ENCODE measurements around the gene ASB16. TPM values are rescaled to one million over a fixed set of nuclear protein-coding genes. Genes with fewer than 3 reads are reported as not detected.
A peak's percentile ranks its signal among the peaks of the same experiment; 100 is the strongest.
"Not testable (repeated sequence)": the region's sequence is repeated elsewhere in the genome, so short reads cannot be mapped to it uniquely, and the experiment has no call there.

Gene ASB16
- total RNA-seq, 1 donor: not detected

DNA sequence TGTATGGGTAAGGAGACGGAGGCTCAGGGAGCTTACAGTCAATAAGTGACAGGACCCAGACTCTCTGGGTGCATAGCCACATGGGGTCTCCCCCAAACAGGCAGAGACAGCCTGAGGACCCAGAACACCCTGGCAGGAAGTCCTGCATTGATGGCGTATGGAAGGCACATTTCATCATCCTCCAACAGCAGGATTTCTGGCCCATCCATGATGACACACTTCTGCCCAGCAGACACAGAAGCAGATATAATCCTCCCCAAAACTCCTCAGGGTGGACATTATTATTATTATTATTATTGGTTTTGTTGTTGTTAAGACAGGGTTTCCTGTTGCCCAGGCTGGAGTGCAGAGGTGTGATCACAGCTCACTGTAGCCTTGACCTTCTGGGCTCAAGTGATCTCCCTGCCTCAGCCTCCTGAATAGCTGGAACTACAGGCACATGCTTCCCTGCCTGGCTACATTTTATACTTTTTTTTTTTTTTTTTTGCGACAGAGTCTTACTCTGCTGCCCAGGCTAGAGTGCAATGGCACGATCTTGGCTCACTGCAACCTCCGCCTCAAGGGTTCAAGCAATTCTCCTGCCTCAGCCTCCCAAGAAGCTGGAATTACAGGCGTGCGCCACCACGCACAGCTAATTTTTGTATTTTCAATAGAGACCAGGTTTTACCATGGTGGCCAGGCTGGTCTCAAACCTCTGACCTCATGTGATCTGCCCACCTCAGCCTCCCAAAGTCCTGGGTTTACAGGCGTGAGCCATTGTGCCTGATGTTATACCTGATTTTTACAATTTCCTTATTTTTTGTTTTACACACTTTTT lies 35.5 kb upstream of the ASB16 start:
- Histone ChIP-seq H3K79me2 (ENCODE audit: insufficient read depth, low read length) (no peaks in the 10 kb centered on the region), H3K36me3 (ENCODE audit: insufficient read depth, low read length) (no peaks in the 10 kb centered on the region), H4K20me1 (ENCODE audit: insufficient read depth, low read length) (no peaks in the 10 kb centered on the region), H3K27me3 (ENCODE audit: insufficient read depth, low read length) (no peaks in the 10 kb centered on the region), H3K4me3 (ENCODE audit: insufficient read depth, low read length) (no peak overlapping the region), H3K27ac (ENCODE audit: low read depth, low read length) (no peak overlapping the region), H3K9me3 (ENCODE audit: low read depth, low read length) (no peaks in the 10 kb centered on the region), H3K4me1 (ENCODE audit: insufficient read depth, low read length) (peaks cover 14% of the 10 kb centered on the region), H2AFZ (ENCODE audit: low read length) (no peak overlapping the region), H3K4me2 (ENCODE audit: insufficient read depth, low read length) (no peak overlapping the region)
- TF ChIP-seq, protein P1, sequence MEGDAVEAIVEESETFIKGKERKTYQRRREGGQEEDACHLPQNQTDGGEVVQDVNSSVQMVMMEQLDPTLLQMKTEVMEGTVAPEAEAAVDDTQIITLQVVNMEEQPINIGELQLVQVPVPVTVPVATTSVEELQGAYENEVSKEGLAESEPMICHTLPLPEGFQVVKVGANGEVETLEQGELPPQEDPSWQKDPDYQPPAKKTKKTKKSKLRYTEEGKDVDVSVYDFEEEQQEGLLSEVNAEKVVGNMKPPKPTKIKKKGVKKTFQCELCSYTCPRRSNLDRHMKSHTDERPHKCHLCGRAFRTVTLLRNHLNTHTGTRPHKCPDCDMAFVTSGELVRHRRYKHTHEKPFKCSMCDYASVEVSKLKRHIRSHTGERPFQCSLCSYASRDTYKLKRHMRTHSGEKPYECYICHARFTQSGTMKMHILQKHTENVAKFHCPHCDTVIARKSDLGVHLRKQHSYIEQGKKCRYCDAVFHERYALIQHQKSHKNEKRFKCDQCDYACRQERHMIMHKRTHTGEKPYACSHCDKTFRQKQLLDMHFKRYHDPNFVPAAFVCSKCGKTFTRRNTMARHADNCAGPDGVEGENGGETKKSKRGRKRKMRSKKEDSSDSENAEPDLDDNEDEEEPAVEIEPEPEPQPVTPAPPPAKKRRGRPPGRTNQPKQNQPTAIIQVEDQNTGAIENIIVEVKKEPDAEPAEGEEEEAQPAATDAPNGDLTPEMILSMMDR (IDR thresholded peaks at IDR 0.05; ENCODE audit: extremely low read depth, low read depth, low read length): no peak
- DNase-seq (ENCODE audit: insufficient read length, low spot score, missing footprints): peak; percentile 21

DNA sequence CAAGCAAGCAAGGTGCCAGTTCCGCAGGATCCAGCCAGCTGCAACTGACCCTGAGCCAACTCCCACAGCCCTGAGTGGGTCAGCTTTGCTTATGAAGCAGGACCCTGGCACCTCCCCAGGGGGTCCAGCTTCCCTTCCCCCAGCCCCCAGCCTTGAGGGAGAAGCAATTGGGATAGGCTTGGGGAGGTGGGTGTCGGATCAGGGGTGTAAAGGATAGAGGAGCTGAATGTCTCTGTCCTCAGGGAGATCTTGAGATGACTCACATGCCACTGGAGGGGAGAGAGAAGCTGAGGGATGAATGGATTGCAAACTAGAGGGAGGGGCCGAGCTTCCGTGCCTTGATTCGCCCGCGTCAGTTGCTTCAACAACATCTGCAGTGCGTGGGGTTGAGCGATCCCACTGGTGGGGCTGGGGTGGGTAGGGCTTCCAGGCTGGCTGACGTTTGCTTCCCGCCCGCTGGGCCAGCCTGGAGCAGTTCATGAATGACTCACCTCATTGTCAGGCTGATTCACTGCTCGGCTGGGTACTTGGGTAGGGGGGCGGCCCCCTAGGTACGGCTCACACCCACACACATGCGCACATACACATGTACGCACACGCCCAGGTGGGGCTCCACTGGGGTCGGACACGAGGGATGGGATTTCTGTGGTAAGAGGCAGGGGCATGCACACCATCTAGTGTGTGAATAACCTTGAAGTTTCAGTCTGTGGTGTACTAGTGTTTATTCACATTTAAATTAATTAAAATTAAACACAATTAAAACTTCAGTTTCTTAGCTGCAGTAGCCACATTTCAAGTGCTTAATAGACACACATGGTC lies 32.4 kb upstream of the ASB16 start:
- Histone ChIP-seq H3K27me3 (ENCODE audit: insufficient read depth, low read length) (no peaks in the 10 kb centered on the region), H4K20me1 (ENCODE audit: insufficient read depth, low read length) (no peaks in the 10 kb centered on the region), H3K27ac (ENCODE audit: low read depth, low read length) (peak overlapping the region; percentile 90), H3K9me3 (ENCODE audit: low read depth, low read length) (no peaks in the 10 kb centered on the region), H3K4me3 (ENCODE audit: insufficient read depth, low read length) (peak overlapping the region; percentile 62), H3K79me2 (ENCODE audit: insufficient read depth, low read length) (peaks cover 10% of the 10 kb centered on the region), H3K4me2 (ENCODE audit: insufficient read depth, low read length) (peak overlapping the region; percentile 88), H3K4me1 (ENCODE audit: insufficient read depth, low read length) (peaks cover 18% of the 10 kb centered on the region), H2AFZ (ENCODE audit: low read length) (peak overlapping the region; percentile 86), H3K36me3 (ENCODE audit: insufficient read depth, low read length) (no peaks in the 10 kb centered on the region)
- TF ChIP-seq, protein P1 (IDR thresholded peaks at IDR 0.05; ENCODE audit: extremely low read depth, low read depth, low read length): no peak
- DNase-seq (ENCODE audit: insufficient read length, low spot score, missing footprints): peak; percentile 99

DNA sequence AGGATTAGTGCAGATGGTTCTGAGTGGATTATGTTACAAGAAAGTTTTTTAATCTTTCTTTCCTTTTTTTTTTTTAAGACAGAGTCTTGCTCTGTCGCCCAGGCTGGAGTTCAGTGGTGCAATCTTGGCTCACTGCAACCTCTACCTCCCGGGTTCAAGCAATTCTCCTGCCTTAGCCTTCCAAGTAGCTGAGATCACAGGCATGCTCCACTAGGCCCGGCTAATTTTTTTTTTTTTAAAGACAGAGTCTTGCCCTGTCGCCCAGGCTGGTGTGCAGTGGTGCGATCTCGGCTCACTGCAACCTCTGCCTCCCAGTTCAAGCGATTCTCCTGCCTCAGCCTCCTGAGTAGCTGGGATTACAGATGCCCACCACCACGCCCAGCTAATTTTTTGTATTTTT lies 26.6 kb upstream of the ASB16 start:
- peaks cover 18% of the 10 kb centered on the region for H3K79me2 ChIP-seq (ENCODE audit: insufficient read depth, low read length)
- H3K36me3 ChIP-seq (ENCODE audit: insufficient read depth, low read length); H3K4me2 ChIP-seq (ENCODE audit: insufficient read depth, low read length); H3K4me1 ChIP-seq (ENCODE audit: insufficient read depth, low read length); H4K20me1 ChIP-seq (ENCODE audit: insufficient read depth, low read length); H2AFZ ChIP-seq (ENCODE audit: low read length); H3K27me3 ChIP-seq (ENCODE audit: insufficient read depth, low read length); H3K9me3 ChIP-seq (ENCODE audit: low read depth, low read length); DNase-seq (ENCODE audit: insufficient read length, low spot score, missing footprints); H3K4me3 ChIP-seq (ENCODE audit: insufficient read depth, low read length); H3K27ac ChIP-seq (ENCODE audit: low read depth, low read length): not testable (repeated sequence)

GRCh38 chr17:44144966-44145739 lies 25.4 kb upstream of the ASB16 start:
- no peak for DNase-seq (ENCODE audit: insufficient read length, low spot score, missing footprints)
- Histone ChIP-seq H2AFZ (ENCODE audit: low read length) (no peak overlapping the region), H3K79me2 (ENCODE audit: insufficient read depth, low read length) (peaks cover 23% of the 10 kb centered on the region), H3K27ac (ENCODE audit: low read depth, low read length) (no peak overlapping the region), H3K36me3 (ENCODE audit: insufficient read depth, low read length) (peaks cover 4% of the 10 kb centered on the region), H4K20me1 (ENCODE audit: insufficient read depth, low read length) (no peaks in the 10 kb centered on the region), H3K4me1 (ENCODE audit: insufficient read depth, low read length) (peaks cover 4% of the 10 kb centered on the region), H3K9me3 (ENCODE audit: low read depth, low read length) (no peaks in the 10 kb centered on the region), H3K4me3 (ENCODE audit: insufficient read depth, low read length) (no peak overlapping the region), H3K27me3 (ENCODE audit: insufficient read depth, low read length) (no peaks in the 10 kb centered on the region), H3K4me2 (ENCODE audit: insufficient read depth, low read length) (no peak overlapping the region)
- TF ChIP-seq, protein P1 (IDR thresholded peaks at IDR 0.05; ENCODE audit: extremely low read depth, low read depth, low read length): no peak

Measured in osteoblast (primary cell).